K562 (cell line): Measurements from ENCODE around the gene SLC26A8.

Source experiments
- ASH1L ChIP-seq: fragments of 450-650 bp; IDR thresholded peaks from 2 replicates; pipeline ENCODE4 v1.6.1; 2018; ENCODE audit warnings: borderline replicate concordance, mild to moderate bottlenecking, low read depth; ENCODE audit not compliant: partially characterized antibody
- CREB3L1 ChIP-seq: fragments of 450-650 bp; IDR thresholded peaks from 2 replicates; pipeline ENCODE4 v1.6.1; 2014; ENCODE audit warnings: low read depth, mild to moderate bottlenecking, moderate library complexity, borderline replicate concordance
- CSDE1 ChIP-seq, 2 experiments: fragments of 450-650 bp; IDR thresholded peaks; 2 replicates each; pipeline ENCODE4 v1.6.1; 2016; ENCODE audit warnings: mild to moderate bottlenecking in 1 of 2
- CTCF ChIP-seq, 3 experiments: IDR thresholded peaks in 2 of 3; conservative IDR thresholded peaks in 1 of 3; 2 replicates each; pipeline ENCODE4 v1.5.1; 2011 to 2012; ENCODE audit warnings: low read length in 3 of 3, mild to moderate bottlenecking in 3 of 3, control low read depth in 2 of 3, improper control_type of control experiment in 1 of 3, inconsistent platforms in 1 of 3, low read depth in 1 of 3, mixed read lengths in 1 of 3, moderate library complexity in 1 of 3; ENCODE audit not compliant: insufficient read depth in 2 of 3
- EGR1 ChIP-seq: fragments of 450-650 bp; conservative IDR thresholded peaks from 2 replicates; pipeline ENCODE4 v1.6.1; 2017; ENCODE audit warnings: mild to moderate bottlenecking
- FOXO4 ChIP-seq: fragments of 450-650 bp; formaldehyde crosslinking; IDR thresholded peaks from 2 replicates; pipeline ENCODE4 v1.4.0; 2020; ENCODE audit warnings: mild to moderate bottlenecking, moderate library complexity
- GABPB1 ChIP-seq: sonication (generic); formaldehyde crosslinking; IDR thresholded peaks from 2 replicates; pipeline ENCODE4 v1.8.0; 2022; ENCODE audit warnings: mild to moderate bottlenecking, missing genetic modification reagents
- POLR2AphosphoS5 ChIP-seq: IDR thresholded peaks from 2 replicates; pipeline ENCODE4 v1.6.1; 2011; ENCODE audit warnings: mild to moderate bottlenecking, low read depth, low read length, moderate library complexity; ENCODE audit not compliant: control insufficient read depth, insufficient read depth
- RCOR1 ChIP-seq, 2 experiments: IDR thresholded peaks; 2 replicates each; pipeline ENCODE4 v1.6.1; 2012; ENCODE audit warnings: low read depth in 2 of 2, low read length in 2 of 2, borderline replicate concordance in 1 of 2, improper control_type of control experiment in 1 of 2
- ZNF12 ChIP-seq: sonication (generic); formaldehyde crosslinking; IDR thresholded peaks from 2 replicates; pipeline ENCODE4 v1.4.0; 2020; ENCODE audit warnings: mild to moderate bottlenecking, missing genetic modification reagents
- ZNF324 ChIP-seq: fragments of 250-450 bp; sonication (Bioruptor Pico); IDR thresholded peaks from 2 replicates; pipeline ENCODE4 v1.4.0; 2020; ENCODE audit warnings: mild to moderate bottlenecking
- TF ChIP-seq, protein P1 (sequence below): sonication (generic); formaldehyde crosslinking; IDR thresholded peaks from 2 replicates; pipeline ENCODE4 v1.5.0; 2020; ENCODE audit warnings: missing genetic modification reagents
- TF ChIP-seq, protein P2 (sequence below): fragments of 250-450 bp; sonication (Bioruptor Pico); IDR thresholded peaks from 2 replicates; pipeline ENCODE4 v1.8.0; 2021; ENCODE audit warnings: mild to moderate bottlenecking, moderate library complexity

DNA sequence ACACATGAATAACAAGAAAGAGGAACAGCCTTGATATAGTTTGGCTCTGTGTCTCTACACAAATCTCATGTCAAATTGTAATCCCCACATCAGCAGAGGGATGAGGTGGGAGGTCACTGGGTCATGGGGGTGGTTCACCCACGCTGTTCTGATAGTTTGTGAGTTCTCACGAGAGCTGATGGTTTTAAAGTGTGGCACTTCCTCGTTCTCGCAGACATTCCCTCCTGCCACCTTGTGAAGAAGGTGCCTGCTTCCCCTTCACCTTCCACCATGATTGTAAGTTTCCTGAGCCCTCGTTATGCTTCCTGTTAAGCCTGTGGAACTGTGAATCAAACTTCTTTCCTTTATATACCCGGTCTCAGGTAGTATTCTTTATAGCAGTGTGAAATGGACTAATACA, 116.7 kb downstream of the SLC26A8 start:
- no peak for TF ChIP-seq CREB3L1
- TF ChIP-seq ZNF324 (CRISPR knock-in tag) = no peak
- no peak for TF ChIP-seq CTCF (IDR thresholded peaks at IDR 0.05 in 2 of 3, conservative IDR thresholded peaks at IDR 0.05 in 1 of 3; ENCODE audit: insufficient read depth in 2 of 3, low read depth in 1 of 3, low read length in 3 of 3)
- TF ChIP-seq ASH1L = no peak
- TF ChIP-seq RCOR1 (IDR thresholded peaks at IDR 0.05; ENCODE audit: borderline replicate concordance in 1 of 2, low read depth in 2 of 2, low read length in 2 of 2) = no peak
- TF ChIP-seq EGR1 = no peak
- TF ChIP-seq ZNF12 (CRISPR knock-in tag) = no peak
- TF ChIP-seq, protein P1, sequence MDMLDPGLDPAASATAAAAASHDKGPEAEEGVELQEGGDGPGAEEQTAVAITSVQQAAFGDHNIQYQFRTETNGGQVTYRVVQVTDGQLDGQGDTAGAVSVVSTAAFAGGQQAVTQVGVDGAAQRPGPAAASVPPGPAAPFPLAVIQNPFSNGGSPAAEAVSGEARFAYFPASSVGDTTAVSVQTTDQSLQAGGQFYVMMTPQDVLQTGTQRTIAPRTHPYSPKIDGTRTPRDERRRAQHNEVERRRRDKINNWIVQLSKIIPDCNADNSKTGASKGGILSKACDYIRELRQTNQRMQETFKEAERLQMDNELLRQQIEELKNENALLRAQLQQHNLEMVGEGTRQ = no peak
- TF ChIP-seq FOXO4 (CRISPR knock-in tag) = no peak
- TF ChIP-seq GABPB1 = no peak
- TF ChIP-seq CSDE1 (IDR thresholded peaks at IDR 0.05) = no peak
- TF ChIP-seq, protein P2, sequence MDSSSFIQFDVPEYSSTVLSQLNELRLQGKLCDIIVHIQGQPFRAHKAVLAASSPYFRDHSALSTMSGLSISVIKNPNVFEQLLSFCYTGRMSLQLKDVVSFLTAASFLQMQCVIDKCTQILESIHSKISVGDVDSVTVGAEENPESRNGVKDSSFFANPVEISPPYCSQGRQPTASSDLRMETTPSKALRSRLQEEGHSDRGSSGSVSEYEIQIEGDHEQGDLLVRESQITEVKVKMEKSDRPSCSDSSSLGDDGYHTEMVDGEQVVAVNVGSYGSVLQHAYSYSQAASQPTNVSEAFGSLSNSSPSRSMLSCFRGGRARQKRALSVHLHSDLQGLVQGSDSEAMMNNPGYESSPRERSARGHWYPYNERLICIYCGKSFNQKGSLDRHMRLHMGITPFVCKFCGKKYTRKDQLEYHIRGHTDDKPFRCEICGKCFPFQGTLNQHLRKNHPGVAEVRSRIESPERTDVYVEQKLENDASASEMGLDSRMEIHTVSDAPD = no peak
- TF ChIP-seq POLR2AphosphoS5 = no peak
